ENCODE measurements around the gene ESRRA. TPM values are rescaled to one million over a fixed set of nuclear protein-coding genes. Genes with fewer than 3 reads are reported as not detected.

ESRRA gene
- total and polyA plus RNA-seq, 2 of the 8 experiments (the other 6 are each of a cell fraction or from before 2014, with no cell fraction given): 18.2 to 37.0 TPM

DNA sequence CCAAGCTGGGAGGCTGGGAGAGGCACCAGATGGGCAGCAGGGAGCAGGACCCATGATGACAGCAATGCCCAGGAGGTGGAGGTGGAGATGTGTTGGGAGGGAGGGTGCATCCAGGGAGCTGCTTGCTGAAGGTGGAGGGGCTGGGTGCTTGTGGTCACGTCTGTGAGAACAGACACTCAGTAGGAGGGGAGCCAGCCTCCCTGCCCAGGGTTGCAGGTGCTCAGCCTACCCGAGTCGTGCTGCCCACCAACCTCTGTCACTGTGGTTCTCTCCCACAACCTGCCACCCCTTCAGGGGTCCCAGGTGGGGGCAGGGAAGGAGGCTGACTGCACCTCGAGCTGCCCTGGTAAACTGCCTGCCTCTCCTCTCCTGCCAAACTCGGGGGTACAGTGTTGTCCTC is 18.0 kb downstream of the ESRRA start (continued):
- TF ChIP-seq, protein P1, sequence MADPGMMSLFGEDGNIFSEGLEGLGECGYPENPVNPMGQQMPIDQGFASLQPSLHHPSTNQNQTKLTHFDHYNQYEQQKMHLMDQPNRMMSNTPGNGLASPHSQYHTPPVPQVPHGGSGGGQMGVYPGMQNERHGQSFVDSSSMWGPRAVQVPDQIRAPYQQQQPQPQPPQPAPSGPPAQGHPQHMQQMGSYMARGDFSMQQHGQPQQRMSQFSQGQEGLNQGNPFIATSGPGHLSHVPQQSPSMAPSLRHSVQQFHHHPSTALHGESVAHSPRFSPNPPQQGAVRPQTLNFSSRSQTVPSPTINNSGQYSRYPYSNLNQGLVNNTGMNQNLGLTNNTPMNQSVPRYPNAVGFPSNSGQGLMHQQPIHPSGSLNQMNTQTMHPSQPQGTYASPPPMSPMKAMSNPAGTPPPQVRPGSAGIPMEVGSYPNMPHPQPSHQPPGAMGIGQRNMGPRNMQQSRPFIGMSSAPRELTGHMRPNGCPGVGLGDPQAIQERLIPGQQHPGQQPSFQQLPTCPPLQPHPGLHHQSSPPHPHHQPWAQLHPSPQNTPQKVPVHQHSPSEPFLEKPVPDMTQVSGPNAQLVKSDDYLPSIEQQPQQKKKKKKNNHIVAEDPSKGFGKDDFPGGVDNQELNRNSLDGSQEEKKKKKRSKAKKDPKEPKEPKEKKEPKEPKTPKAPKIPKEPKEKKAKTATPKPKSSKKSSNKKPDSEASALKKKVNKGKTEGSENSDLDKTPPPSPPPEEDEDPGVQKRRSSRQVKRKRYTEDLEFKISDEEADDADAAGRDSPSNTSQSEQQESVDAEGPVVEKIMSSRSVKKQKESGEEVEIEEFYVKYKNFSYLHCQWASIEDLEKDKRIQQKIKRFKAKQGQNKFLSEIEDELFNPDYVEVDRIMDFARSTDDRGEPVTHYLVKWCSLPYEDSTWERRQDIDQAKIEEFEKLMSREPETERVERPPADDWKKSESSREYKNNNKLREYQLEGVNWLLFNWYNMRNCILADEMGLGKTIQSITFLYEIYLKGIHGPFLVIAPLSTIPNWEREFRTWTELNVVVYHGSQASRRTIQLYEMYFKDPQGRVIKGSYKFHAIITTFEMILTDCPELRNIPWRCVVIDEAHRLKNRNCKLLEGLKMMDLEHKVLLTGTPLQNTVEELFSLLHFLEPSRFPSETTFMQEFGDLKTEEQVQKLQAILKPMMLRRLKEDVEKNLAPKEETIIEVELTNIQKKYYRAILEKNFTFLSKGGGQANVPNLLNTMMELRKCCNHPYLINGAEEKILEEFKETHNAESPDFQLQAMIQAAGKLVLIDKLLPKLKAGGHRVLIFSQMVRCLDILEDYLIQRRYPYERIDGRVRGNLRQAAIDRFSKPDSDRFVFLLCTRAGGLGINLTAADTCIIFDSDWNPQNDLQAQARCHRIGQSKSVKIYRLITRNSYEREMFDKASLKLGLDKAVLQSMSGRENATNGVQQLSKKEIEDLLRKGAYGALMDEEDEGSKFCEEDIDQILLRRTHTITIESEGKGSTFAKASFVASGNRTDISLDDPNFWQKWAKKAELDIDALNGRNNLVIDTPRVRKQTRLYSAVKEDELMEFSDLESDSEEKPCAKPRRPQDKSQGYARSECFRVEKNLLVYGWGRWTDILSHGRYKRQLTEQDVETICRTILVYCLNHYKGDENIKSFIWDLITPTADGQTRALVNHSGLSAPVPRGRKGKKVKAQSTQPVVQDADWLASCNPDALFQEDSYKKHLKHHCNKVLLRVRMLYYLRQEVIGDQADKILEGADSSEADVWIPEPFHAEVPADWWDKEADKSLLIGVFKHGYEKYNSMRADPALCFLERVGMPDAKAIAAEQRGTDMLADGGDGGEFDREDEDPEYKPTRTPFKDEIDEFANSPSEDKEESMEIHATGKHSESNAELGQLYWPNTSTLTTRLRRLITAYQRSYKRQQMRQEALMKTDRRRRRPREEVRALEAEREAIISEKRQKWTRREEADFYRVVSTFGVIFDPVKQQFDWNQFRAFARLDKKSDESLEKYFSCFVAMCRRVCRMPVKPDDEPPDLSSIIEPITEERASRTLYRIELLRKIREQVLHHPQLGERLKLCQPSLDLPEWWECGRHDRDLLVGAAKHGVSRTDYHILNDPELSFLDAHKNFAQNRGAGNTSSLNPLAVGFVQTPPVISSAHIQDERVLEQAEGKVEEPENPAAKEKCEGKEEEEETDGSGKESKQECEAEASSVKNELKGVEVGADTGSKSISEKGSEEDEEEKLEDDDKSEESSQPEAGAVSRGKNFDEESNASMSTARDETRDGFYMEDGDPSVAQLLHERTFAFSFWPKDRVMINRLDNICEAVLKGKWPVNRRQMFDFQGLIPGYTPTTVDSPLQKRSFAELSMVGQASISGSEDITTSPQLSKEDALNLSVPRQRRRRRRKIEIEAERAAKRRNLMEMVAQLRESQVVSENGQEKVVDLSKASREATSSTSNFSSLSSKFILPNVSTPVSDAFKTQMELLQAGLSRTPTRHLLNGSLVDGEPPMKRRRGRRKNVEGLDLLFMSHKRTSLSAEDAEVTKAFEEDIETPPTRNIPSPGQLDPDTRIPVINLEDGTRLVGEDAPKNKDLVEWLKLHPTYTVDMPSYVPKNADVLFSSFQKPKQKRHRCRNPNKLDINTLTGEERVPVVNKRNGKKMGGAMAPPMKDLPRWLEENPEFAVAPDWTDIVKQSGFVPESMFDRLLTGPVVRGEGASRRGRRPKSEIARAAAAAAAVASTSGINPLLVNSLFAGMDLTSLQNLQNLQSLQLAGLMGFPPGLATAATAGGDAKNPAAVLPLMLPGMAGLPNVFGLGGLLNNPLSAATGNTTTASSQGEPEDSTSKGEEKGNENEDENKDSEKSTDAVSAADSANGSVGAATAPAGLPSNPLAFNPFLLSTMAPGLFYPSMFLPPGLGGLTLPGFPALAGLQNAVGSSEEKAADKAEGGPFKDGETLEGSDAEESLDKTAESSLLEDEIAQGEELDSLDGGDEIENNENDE (IDR thresholded peaks at IDR 0.05; ENCODE audit: insufficient replicate concordance, low read length): no peak
- TF ChIP-seq TBP (IDR thresholded peaks at IDR 0.05; ENCODE audit: low read depth, low read length): no peak
- no peak for TF ChIP-seq PHF8 (conservative IDR thresholded peaks at IDR 0.05; ENCODE audit: low read depth, low read length)
- no peak for TF ChIP-seq CTBP2 (IDR thresholded peaks at IDR 0.05; ENCODE audit: borderline replicate concordance, insufficient read depth, insufficient read length, low read length)
- TF ChIP-seq TEAD4 (IDR thresholded peaks at IDR 0.05; ENCODE audit: low read depth, low read length): no peak
- no peak for TF ChIP-seq SIN3A (conservative IDR thresholded peaks at IDR 0.05 in 1 of 2, IDR thresholded peaks at IDR 0.05 in 1 of 2; ENCODE audit: low read depth in 1 of 2, low read length in 2 of 2)
- no peak for TF ChIP-seq SUZ12 (IDR thresholded peaks at IDR 0.05; ENCODE audit: low read length)
